SK-N-SH treated with all-trans-retinoic acid at 6 μM for 48 hours (cell line): Measurements from ENCODE around the gene CPNE8.

Experiments
- ARNTL ChIP-seq: fragments of 450-650 bp; formaldehyde crosslinking; IDR thresholded peaks from 2 replicates; pipeline ENCODE4 v1.5.0; 2020; ENCODE audit warnings: low read depth, mild to moderate bottlenecking, moderate library complexity, borderline replicate concordance
- BACH2 ChIP-seq: fragments of 250-450 bp; sonication (Bioruptor Pico); IDR thresholded peaks from 2 replicates; pipeline ENCODE4 v1.9.0; 2021; ENCODE audit warnings: mild to moderate bottlenecking, borderline replicate concordance
- CREB5 ChIP-seq: fragments of 250-450 bp; sonication (Bioruptor Pico); IDR thresholded peaks from 2 replicates; pipeline ENCODE4 v1.5.1; 2020; ENCODE audit warnings: low read depth, mild to moderate bottlenecking, moderate library complexity
- GLIS3 ChIP-seq: fragments of 250-450 bp; sonication (Bioruptor Pico); IDR thresholded peaks from 2 replicates; pipeline ENCODE4 v1.5.0; 2020; ENCODE audit warnings: mild to moderate bottlenecking, moderate library complexity
- RARB ChIP-seq: fragments of 250-450 bp; sonication (Bioruptor Pico); IDR thresholded peaks from 2 replicates; pipeline ENCODE4 v1.8.0; 2021; ENCODE audit warnings: mild to moderate bottlenecking, moderate library complexity
- TCF4 ChIP-seq: fragments of 250-450 bp; sonication (Bioruptor Pico); IDR thresholded peaks from 2 replicates; pipeline ENCODE4 v1.8.0; 2021; ENCODE audit warnings: mild to moderate bottlenecking, moderate library complexity, borderline replicate concordance
- TOX ChIP-seq: fragments of 250-450 bp; sonication (Bioruptor Pico); IDR thresholded peaks from 2 replicates; pipeline ENCODE4 v1.8.0; 2021; ENCODE audit warnings: mild to moderate bottlenecking, moderate library complexity, borderline replicate concordance
- TSHZ2 ChIP-seq: fragments of 250-450 bp; sonication (Bioruptor Pico); IDR thresholded peaks from 2 replicates; pipeline ENCODE4 v1.5.0; 2020; ENCODE audit warnings: mild to moderate bottlenecking, moderate library complexity
- ZFP3 ChIP-seq: fragments of 250-450 bp; sonication (Bioruptor Pico); IDR thresholded peaks from 2 replicates; pipeline ENCODE4 v1.5.0; 2020; ENCODE audit warnings: mild to moderate bottlenecking, moderate library complexity
- ZFP30 ChIP-seq: fragments of 450-650 bp; formaldehyde crosslinking; IDR thresholded peaks from 2 replicates; pipeline ENCODE4 v1.5.0; 2022; ENCODE audit warnings: mild to moderate bottlenecking, moderate library complexity
- ZNF70 ChIP-seq: fragments of 450-650 bp; formaldehyde crosslinking; IDR thresholded peaks from 2 replicates; pipeline ENCODE4 v1.5.0; 2020; ENCODE audit warnings: mild to moderate bottlenecking, moderate library complexity
- TF ChIP-seq, protein P1 (sequence below): fragments of 250-450 bp; sonication (Bioruptor Pico); IDR thresholded peaks from 2 replicates; pipeline ENCODE4 v1.8.0; 2020; ENCODE audit warnings: mild to moderate bottlenecking, moderate library complexity, borderline replicate concordance

- TF ChIP-seq TSHZ2 (CRISPR knock-in tag) (no peak), ZFP30 (CRISPR knock-in tag) (no peak), TCF4 (no peak), CREB5 (CRISPR knock-in tag) (no peak), RARB (CRISPR knock-in tag) (no peak), ARNTL (CRISPR knock-in tag) (no peak), ZNF70 (CRISPR knock-in tag) (no peak), ZFP3 (CRISPR knock-in tag) (no peak), BACH2 (no peak), TOX (no peak), GLIS3 (CRISPR knock-in tag) (no peak)
- TF ChIP-seq, protein P1, sequence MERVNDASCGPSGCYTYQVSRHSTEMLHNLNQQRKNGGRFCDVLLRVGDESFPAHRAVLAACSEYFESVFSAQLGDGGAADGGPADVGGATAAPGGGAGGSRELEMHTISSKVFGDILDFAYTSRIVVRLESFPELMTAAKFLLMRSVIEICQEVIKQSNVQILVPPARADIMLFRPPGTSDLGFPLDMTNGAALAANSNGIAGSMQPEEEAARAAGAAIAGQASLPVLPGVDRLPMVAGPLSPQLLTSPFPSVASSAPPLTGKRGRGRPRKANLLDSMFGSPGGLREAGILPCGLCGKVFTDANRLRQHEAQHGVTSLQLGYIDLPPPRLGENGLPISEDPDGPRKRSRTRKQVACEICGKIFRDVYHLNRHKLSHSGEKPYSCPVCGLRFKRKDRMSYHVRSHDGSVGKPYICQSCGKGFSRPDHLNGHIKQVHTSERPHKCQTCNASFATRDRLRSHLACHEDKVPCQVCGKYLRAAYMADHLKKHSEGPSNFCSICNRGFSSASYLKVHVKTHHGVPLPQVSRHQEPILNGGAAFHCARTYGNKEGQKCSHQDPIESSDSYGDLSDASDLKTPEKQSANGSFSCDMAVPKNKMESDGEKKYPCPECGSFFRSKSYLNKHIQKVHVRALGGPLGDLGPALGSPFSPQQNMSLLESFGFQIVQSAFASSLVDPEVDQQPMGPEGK (CRISPR knock-in tag) = no peak
Observed at GRCh38 chr12:38775457-38775856, 129.9 kb downstream of the CPNE8 start.
